ENCODE measurements around the gene PDE6A.

The PDE6A gene

DNA sequence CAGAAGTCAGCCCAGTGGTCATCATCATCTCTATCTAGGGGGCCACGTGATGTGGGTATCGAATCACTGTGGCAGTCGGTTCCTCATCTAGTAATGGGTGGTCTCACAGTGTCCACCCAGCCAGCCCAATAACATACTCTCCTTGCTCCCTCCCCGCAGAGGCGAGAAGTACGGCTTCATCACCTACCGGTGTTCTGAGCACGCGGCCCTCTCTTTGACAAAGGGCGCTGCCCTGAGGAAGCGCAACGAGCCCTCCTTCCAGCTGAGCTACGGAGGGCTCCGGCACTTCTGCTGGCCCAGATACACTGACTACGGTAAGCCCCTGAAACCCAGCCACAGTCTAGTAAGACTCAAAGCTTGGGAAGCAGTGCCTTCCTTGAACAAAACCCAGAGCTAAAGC is 99.0 kb downstream of the PDE6A start:
- TF ChIP-seq, protein P1, sequence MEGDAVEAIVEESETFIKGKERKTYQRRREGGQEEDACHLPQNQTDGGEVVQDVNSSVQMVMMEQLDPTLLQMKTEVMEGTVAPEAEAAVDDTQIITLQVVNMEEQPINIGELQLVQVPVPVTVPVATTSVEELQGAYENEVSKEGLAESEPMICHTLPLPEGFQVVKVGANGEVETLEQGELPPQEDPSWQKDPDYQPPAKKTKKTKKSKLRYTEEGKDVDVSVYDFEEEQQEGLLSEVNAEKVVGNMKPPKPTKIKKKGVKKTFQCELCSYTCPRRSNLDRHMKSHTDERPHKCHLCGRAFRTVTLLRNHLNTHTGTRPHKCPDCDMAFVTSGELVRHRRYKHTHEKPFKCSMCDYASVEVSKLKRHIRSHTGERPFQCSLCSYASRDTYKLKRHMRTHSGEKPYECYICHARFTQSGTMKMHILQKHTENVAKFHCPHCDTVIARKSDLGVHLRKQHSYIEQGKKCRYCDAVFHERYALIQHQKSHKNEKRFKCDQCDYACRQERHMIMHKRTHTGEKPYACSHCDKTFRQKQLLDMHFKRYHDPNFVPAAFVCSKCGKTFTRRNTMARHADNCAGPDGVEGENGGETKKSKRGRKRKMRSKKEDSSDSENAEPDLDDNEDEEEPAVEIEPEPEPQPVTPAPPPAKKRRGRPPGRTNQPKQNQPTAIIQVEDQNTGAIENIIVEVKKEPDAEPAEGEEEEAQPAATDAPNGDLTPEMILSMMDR (conservative IDR thresholded peaks at IDR 0.05; ENCODE audit: low read depth, low read length), result no peak
- no peak for DNase-seq (ENCODE audit: low read depth)
- H3K4me3 ChIP-seq (ENCODE audit: low read length), result no peak overlapping the region

DNA sequence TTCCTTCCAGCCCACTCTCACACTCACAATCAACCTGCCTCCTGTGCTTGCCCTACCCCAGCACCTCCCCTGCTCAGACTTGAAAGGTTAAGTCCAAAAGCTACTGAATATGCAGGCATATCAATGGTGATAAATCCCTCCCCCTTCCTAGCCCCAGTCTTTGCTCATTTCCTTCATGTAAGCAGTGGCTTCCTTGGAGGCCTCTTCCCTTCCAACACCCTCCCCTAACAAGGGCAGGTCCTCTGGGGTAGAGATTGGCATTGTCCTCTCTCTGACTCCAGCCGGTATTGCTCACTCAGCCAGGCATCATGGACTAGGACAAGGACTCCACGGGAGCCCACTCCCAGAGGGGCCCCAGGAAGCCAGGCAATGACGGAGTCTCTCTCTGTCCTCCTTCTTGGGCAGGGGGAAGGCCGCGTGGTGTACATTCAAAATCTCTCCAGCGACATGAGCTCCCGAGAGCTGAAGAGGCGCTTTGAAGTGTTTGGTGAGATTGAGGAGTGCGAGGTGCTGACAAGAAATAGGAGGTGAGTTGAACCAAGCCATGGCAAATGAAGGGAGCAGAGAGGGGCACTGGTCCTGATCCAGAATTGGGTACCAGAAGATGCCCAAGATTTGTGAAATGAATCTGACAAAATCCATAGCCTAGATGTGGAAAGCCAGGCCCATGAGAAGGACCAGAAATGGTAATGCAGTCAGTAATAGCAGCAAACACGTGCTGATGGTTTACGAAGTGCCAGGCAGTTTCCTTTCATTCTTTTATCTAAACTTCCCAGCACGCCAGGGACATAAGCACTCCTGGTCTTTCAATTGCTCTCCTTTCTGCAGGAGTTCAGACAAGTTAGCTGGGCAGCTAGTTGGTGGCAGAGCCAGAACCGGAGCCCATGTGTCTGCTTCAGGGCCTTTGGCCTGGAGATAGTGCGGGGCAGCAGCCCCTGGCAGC is 102.5 kb downstream of the PDE6A start:
- TF ChIP-seq, protein P1 (conservative IDR thresholded peaks at IDR 0.05; ENCODE audit: low read depth, low read length), result no peak
- H3K4me3 ChIP-seq (ENCODE audit: low read length), result no peak overlapping the region
- DNase-seq (ENCODE audit: low read depth), result no peak

DNA sequence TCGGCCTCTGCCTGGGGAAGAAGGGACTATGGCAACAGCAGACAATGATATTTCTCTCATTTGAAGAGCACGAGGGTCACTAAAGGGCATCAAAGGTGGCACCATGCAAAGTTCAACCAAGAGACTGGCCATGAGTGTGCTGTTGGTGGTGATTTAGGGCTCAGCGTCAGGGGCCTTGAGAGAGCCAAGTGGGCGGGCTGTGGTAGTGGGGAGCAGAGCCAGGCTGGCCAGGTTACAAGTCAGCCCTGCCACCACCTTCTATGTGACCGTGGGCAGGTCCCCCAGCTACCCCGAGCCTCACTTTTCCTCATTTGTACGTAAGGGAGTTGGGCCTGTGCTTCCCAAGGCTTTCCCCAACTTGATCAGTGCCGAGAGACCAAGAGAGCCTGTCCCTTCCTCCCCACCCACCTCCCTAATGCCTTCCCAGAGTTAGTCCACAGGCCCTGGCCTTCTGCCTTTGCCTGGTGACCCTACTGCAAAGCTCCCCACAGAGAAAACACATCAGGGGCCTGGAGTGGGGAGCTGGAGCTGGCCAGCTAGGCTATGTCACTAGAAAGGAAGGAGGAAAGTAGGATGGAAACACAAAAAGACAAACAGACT is 104.3 kb downstream of the PDE6A start:
- H3K4me3 ChIP-seq (ENCODE audit: low read length), result no peak overlapping the region
- DNase-seq (ENCODE audit: low read depth), result no peak
- TF ChIP-seq, protein P1 (conservative IDR thresholded peaks at IDR 0.05; ENCODE audit: low read depth, low read length), result no peak

DNA sequence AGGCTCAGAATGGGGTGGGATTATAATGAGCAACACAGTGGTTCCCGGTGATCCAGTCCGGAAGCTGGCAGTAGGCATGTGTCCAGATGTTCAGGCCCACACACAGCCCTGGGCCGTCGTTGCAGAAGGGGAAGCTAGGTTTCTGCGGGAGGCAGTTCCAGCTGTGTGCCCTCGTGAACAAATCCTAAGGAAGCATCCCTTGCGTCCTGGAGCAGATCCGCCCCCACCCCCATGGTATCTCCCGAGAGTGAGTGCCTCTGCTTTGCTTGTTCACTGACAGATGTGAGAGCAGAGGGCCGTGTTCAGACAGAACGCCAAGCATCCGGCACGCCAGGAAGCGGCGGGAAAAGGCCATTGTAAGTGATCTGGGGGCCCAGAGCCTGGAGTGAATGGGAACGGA is 104.8 kb downstream of the PDE6A start:
- no peak overlapping the region for H3K4me3 ChIP-seq (ENCODE audit: low read length)
- no peak for DNase-seq (ENCODE audit: low read depth)
- TF ChIP-seq, protein P1 (conservative IDR thresholded peaks at IDR 0.05; ENCODE audit: low read depth, low read length), result no peak

DNA sequence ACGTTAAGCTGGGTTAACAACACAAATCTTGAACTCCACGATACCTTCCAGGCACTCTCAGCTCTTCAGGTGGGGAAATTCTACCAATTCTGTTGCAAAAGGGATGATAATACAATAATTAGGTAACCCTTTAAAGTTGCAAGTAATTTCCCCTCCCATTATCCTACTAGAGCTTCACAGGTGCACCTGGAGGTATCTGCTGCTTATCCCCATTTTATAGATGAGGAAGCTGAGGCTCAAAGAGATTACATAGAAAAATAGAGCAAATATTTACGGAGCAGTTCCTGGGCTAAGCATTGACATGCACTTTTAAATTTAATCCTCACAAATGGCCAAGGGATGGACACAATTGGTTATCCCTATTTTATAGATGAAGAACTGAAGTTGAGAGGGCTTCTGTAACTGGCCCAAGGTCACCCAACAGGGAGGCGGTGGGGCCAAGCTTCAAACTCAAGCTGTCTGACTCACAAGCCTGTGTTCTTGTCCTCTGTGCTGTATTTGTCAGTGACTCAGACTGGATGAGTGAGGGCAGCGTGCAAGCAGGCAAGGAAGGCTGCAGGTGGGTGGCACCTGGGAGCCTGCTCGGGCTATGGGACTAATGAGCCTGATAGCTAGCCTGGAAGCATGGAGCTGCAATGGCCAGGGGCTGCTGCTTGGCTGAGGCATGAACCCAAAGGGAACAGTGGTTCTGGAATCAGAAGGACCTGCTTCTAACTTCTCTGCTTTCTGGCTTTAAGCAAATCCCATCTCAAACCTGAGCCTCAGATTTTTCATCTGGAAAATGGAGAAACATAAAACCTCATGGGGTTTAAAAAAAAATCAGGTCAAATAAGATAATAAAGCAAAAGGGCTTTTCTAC is 105.5 kb downstream of the PDE6A start:
- no peak overlapping the region for H3K4me3 ChIP-seq (ENCODE audit: low read length)
- no peak for DNase-seq (ENCODE audit: low read depth)
- TF ChIP-seq, protein P1 (conservative IDR thresholded peaks at IDR 0.05; ENCODE audit: low read depth, low read length), result no peak

DNA sequence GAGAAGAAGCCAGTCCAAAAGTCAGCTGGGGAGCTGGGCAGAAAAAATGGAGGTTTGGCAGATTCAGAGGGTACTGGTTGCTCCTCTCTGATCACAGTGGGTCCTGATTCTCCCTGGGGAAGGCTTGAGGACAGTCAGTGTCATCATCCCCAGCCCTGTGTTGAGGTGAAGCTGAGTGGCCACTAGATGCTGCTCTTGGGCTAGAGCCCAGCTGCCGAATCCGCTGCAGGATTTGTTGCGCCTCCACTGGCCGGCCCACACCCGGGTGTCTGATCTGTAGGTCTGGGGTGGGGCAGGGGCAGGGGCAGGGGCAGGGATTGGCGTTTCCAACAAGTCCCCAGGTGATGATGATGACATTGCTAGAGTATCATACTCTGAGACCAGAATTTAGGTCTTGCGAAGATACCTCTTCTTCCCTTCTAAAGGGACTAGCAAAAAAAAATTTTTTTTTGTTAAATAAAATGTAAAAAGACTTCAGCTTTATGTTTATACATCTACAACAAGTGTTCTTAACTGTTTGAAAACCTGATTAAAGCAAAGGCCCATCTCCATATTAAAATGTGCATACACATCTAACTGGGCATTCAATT is 106.8 kb downstream of the PDE6A start:
- no peak overlapping the region for H3K4me3 ChIP-seq (ENCODE audit: low read length)
- TF ChIP-seq, protein P1 (conservative IDR thresholded peaks at IDR 0.05; ENCODE audit: low read depth, low read length), result peak; percentile 96
- DNase-seq (ENCODE audit: low read depth), result no peak

Measured in retinal pigment epithelial cell (primary cell).